NCI-H2029 treated with DMSO at 0.1 percent for 48 hours (cell line): ENCODE measurements around the gene SBNO2.
"Not testable (repeated sequence)": the region's sequence is repeated elsewhere in the genome, so short reads cannot be mapped to it uniquely, and the experiment has no call there.

Experiments
- DNase-seq: peaks from one replicate; lab custom pipeline; 2025; lab: John Stamatoyannopoulos, UW

Gene SBNO2

DNA sequence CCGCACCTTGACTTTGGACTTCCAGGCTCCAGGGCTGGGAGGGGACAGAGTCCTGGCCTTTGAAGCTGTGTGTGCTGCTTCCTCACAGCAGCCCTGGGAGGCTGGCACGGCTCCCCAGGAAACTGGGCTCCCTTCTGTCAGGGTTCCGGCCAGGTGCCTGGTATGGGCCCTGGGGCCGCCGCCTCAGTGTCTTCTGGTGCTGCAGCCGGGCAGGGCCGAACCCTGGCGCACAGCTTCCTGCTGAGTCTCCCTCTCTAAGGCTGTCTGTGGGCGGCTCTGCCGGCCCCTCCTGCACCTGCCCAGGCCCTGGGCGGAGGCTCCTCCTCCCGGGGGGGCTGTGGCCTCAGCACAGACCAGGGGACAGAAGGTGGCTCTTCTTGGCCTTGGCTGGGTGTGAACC lies 37.9 kb downstream of the SBNO2 start:
- no peak for DNase-seq

GRCh38 chr19:1135454-1135853 lies 38.6 kb downstream of the SBNO2 start:
- DNase-seq = no peak

DNA sequence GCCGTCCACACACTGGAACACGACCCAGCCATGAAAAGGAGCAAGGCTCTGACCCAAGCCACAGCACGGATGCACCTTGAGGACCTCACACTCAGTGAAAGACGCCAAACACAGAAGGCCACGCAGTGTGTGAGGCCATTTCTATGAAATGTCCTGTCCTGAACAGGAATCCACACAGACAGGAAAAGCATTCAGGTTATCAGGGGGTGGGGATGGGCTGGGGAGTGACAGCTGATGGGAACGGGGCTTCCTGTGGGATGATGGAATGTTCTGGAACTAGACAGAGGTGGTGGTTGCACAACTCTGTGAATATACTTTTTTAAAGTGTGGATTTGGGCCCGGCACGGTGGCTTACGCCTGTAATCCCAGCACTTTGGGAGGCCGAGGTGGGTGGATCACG lies 39.6 kb downstream of the SBNO2 start:
- no peak for DNase-seq

- DNase-seq = no peak
These were observed 40.6 kb downstream of the SBNO2 start for GRCh38 chr19:1133471-1133929.

GRCh38 chr19:1132552-1133383 lies 41.3 kb downstream of the SBNO2 start:
- DNase-seq = no peak

- DNase-seq = no peak
These were observed 42.1 kb downstream of the SBNO2 start for GRCh38 chr19:1131718-1132551.

DNA sequence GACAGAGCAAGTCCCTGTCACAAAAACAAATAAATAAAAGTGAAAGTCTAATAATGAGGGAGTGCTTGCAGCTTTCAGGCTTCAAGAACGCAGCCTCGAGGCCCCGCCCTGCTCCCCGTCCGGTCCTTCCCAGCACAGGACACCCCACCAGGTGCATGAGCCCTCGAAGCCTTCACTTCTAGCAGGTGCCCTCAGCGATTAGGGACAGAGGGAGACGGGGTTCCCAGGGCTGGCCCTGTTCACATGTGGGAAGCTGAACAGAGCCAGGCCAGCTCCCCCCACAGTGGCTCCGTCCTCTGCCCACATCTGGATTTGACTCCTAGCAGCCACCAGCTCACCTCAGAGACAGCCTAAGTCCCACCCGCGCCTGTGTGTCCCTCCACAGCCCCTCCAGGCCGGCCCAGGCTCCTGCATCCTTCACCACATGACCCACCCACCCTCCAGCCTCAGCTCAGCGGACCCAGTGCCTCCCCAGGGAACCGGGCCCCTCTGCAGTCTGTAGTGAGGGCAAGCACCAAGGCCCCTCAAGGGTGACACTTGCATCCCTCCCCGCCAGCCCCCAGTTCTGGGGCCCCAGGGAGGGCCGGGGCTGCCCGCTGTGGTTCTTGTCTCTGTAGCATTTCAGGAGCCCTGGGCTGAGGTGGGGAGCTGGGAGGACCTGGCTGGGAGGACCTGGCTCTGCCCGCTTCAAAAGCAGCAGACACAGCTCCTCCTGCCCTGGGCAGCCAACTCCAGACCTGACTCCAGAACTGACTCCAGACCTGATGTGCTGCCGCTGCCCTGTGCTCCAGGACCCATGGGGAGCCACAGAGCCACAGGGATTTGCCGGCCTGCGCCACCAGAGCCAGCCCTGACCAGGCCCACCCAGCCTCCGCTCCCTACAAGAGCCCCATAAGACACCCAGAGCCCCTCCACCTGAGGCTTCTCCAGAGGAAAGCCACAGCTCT lies 43.0 kb downstream of the SBNO2 start:
- no peak for DNase-seq

DNA sequence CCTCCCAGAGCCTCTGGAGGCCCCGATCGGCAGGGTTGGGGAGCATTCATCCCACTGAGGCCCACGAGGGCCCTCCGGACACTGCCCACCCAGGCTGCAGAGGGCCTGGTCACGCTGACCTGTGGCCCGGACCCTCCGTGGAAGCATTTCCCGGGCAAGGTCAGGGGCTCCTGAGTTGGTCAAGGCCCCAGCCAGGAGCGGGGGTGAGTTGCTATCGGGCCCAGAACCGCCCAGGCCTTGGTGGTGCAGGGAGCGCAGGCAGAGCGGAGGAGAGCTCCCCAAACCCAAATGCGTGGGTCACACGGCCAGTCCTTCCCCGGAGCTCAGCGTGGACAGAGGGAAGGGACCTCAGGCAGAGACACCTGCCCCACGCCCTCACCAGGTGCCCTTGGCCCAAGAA lies 44.5 kb downstream of the SBNO2 start:
- DNase-seq = no peak

- DNase-seq = not testable (repeated sequence)
These were observed 45.0 kb downstream of the SBNO2 start for GRCh38 chr19:1129084-1129483.

DNA sequence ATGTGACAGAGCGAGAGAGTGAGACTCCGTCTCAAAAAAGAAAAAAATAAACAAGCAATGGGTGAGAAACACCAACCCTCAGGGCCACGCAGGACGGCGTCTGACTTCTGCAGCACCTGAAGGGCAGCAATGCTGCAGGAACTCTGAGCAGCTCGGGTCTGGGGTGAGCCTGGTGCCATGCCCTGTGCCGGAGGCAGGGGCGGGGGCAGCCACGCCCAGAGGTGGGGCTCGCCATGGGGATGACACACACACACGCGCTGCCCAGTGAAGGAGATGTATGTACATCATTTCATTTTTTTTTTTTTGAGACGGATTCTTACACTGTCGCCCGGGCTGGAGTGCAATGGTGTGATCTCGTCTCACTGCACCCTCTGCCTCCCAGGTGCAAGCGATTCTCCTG lies 46.0 kb downstream of the SBNO2 start:
- DNase-seq = no peak

DNA sequence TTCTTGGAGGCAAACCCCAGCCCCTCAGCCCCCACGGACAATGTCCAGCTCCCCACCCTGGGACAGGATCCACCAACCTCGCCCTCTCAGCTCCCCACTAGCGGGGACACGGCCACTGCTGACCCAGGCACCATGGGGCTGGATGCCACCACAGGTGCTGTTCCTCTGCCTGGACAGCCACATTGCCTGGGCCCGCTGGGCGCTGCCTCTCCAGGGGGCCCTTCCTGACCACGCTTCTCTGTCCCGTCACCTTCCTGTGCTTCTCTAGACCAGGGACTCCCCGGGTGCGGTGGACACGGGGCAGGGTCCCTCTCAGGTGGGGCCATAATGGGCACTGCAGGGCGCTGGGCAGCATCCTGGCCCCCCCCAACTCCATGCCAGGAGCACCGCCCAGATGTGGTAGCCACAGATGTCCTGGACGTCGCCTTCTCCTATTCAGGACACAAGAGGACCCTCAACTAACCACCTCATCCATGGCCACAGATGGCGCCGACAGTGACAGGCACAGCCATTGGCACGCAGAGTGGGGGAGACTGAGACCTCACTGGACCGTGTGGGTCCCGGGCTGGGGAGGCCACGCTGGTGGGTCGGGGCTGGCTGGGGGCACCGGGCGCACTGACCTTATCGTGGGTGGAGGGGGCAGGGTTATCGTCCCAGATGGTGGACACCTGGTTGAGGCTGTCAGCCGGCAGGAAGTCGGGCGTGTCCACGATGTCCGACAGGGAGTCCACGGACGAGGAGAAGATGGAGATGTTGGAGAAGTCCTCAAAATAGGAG lies 46.9 kb downstream of the SBNO2 start:
- DNase-seq = no peak

DNA sequence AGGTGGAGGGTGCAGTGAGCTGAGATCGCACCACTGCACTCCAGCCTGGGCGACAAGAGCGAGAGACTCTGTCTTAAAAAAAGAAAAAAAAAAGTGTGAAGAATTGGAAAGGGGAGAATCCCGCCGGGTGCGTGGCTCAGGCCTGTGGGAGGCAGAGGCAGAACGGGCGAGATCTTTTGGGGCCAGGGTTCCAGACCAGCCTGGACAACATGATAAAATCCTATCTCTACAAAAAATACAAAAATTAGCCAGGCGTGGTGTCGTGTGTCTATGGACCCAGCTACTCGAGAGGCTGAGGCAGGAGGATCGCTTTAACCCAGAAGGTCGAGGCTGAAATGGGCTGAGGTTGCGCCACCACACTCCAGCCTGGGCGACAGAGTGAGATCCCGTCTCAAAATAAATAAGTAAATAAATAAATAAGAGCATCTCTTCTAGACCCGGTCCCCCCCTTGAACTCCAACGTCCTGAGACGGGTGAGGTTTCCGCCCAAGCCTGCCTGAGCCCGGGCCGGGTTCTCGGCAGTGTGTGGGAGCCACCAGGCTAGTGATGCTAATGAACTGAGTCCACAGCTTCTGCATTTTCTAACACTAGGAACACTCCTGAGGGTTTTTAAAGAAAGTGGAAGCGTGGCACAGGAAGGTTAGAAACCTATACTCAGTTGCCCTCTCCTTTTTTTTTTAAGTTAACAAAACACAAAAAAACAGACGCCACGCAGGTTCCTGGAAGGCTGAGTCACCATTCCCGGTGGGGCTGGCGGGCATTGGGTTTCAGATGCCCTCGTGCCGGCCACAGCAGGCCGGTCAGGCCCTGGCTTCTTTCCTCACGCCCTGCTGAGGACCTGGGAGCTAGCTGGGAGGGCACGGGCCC lies 48.2 kb downstream of the SBNO2 start:
- DNase-seq = no peak

DNA sequence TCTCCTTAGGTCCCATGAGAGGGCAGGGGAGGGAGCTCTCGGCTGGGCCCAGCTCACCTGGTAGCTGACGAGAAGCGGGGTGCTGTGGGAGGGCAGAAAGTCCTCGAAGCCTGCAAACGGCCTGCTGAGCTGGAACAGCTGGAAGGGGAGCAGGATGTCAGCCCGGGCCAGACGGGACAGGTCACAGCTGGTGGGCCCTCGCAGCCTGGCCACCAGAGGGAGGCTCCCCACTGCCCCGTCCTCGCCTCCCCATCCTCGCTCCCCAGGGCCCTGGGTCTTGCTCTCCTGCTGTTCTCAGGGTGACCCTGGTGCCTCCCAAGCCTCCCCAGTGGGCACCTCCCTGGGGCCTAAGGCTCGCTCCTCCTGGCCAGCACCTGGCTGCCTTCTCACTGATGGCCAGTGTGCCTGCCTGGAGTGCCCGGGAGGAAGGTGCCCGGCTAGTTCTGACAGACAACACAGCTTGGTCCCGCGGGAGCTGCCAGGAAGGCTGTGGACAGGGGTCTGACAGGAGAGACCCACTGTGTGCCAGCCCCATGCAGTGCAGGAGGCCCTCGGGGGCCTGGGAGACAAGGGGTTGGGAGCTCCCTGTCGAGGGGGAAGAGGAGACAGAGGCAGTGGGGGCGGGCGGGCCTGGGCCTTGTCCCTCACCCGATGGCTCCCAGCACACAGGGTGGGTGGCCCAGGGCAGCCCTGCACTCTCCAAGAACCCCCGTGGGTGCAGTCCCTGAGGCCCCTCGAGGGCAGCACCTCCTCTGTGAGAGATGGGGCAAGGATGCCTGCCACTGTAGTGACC lies 50.0 kb downstream of the SBNO2 start:
- no peak for DNase-seq

DNA sequence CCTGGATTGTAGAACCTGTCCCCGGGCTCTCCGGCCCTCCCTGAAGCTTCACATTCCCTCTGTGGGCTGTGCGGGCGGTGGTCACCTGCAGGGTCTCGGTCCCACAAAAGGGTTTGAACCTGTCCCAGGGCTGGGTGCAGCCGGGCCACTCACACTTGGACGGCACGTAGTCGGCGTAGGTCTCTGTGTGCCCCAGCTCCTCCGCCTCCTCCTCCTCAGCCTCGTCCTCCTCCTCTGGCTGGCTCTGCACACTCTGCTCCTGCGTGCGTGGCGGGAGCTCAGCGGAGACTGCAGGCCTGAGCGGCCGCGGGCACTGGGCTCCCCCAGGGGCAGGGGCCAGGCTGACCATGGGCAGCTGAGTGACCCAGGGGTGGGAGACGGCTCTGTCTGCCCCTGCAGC lies 50.7 kb downstream of the SBNO2 start:
- no peak for DNase-seq

DNA sequence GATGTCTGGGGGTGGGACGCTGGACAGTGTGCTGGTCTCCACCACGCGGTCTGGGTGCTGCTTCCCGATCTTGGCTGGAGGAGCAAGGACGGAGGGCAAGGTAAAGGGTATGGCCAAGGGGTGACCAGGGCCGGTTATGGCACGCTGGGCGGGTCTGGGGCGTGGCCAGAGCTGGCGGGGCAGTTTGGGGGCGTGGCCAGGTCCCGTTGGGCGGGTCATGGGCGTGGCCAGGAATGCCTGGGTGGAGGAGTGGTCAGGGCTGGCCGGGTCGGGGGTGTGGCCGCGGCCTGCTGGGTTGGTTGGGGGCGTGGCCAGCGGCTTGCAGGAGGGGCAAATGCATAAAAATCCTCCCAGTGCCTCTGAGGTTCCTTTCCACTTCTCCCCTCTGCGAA lies 51.1 kb downstream of the SBNO2 start:
- DNase-seq = no peak

DNA sequence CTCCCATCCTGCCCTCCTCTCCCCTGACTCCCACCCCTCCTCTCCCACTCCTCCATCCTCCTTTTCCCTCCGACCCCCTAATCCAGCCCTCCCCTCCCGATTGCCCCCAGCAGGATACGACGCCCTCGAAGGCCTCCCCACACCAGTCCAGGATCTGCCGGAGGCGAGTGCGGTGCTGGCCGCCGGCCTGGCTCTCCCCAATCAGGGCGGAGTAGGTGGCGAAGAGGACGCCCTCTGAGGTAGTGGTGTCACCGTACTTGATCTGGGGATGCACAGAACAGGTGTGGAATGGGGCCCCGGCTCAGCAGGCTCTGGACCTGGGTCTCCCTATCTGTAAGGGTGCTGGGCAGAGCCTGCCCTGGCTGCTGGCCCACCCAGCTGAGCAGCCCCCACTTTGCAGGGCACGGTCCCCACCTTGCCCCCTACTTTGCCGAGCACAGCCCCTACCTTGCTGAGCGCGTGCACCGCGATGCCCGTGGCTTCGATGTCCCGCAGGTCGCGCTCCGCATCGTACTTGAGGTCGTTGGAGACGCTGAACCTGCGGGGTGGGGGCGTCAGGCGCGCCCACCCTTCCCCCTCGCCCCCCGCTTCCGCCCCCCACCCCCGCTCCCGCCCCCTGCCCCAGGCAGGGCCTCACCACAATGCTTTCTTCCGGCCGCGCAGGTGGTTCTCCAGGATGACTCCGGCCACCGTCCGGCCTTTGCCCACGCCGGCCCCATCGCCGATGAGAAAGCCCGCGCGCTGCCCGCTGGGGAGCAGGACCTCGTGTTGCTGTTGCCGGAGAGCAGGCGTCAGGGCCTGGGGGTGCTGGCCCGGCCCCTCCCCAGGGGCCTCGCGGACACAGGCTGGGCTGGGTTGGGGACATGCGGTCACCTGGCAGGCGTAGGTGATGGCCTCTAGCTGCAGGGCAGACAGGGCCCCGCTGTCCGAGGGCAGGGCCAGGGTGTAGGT lies 51.8 kb downstream of the SBNO2 start:
- DNase-seq = no peak

DNA sequence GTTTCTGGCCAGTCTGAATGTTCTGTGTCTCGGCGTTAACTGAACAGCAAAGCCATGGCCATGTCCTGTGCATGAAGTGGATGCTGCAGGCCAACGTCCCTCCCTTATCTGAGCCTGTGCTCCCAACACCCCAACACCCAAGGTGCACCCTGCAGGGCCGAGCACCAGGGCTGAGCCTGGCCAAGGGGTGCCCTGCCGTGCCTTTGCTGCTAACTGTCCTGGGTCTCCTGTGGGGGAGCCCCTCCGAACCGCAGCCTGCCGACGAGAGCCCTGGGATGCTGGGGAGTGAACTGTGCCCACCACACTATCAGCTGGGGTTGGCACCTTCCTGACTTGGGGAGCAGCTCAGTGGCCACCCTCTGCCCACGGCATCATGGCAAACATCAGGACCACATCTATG lies 52.7 kb downstream of the SBNO2 start:
- no peak for DNase-seq

DNA sequence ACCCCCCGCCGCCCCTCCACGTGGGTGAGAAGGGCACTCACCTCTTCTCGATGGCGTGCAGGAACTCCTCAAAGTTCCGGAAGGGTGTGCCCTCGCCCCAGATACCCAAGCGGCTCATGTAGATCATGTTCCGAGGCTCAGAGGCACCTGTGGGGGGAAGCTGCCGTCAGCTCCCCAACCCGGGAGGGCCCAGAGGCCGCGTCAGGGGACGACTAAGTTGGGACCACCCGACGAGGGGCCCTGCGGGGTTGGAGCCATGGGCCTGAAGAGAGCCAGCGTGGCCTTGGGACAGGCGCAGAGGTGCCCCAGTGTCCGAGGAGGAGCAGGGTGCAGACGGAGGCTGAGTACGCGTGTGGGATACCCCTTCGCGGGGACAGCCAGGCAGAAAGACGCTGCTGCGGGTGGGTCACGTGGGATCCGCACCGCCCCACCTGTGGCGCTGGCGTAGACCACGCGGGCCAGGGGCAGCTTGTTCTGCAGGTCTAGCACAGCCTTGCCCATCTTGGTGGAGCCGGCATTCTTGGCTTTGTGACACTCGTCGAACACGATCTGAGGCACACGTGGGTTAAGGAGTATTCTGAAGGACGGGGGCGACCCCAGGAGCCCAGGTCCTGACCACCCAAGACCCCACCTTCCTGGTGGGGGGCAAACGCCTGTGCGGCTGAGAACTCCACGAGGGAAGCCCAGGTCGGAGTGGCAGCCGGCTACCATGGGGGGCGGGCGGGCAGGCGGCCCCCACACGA lies 54.4 kb downstream of the SBNO2 start:
- no peak for DNase-seq
